ENCODE results near the gene INPP5K. TPM values are rescaled to one million over a fixed set of nuclear protein-coding genes. Genes with fewer than 3 reads are reported as not detected.

INPP5K gene
- total and polyA plus RNA-seq, 12 donors, result 26.8 to 45.5 (median 34.8) TPM

GRCh38 chr17:1488826-1489270, 27.6 kb downstream of the INPP5K start:
- DNase-seq, result no peak
- WGBS, 2 donors, result 38 to 51% methylated on average over 7 of the region's 7 CpGs
- intact Hi-C loops (cut with DNase I), result loop anchor here in 2 of 10 donors (2.0 to 10.0 kb wide), 2 partner anchors 32 to 124 kb away; partner anchors contain the start of gene CRK (in 1 of the 2)

GRCh38 chr17:1487939-1488825, 28.2 kb downstream of the INPP5K start:
- Histone ChIP-seq H3K4me3 (peak overlapping the region; percentile 29 to 78 (median 72)), H3K27ac (peak overlapping the region; percentile 90 to 100 (median 98)), H3K27me3 (peaks cover 0 to 48% (median 0%) of the 10 kb centered on the region in 7 donors), H3K9me3 (no peaks in the 10 kb centered on the region), H3K36me3 (peaks cover 0 to 11% (median 7%) of the 10 kb centered on the region in 9 donors), H3K4me1 (peaks cover 24 to 85% (median 73%) of the 10 kb centered on the region in 9 donors)
- intact Hi-C loops (cut with DNase I), result loop anchor here in 3 of 10 donors (2.0 to 10.0 kb wide), 3 partner anchors 29 to 123 kb away; partner anchors contain the start of genes CRK (in 1 of the 3) and INPP5K (in 1 of the 3)
- WGBS, 2 donors, result 1% methylated on average over 66 to 72 of the region's 72 CpGs
- TF ChIP-seq CTCF (IDR thresholded peaks at IDR 0.05), result peak in 3 of 9 donors; percentile 8 to 18 (median 14)
- peak; percentile 91 for DNase-seq
- ATAC-seq, result peak; percentile 59 to 75 (median 67)

More at GRCh38 chr17:1488826-1489270, 27.6 kb downstream of the INPP5K start:
- Histone ChIP-seq H3K9me3 (no peaks in the 10 kb centered on the region), H3K27me3 (peaks cover 0 to 48% (median 0%) of the 10 kb centered on the region in 7 donors), H3K4me3 (peak overlapping the region; percentile 29 to 78 (median 72)), H3K4me1 (peaks cover 26 to 85% (median 80%) of the 10 kb centered on the region in 9 donors), H3K27ac (peak overlapping the region; percentile 90 to 100 (median 98)), H3K36me3 (peaks cover 0 to 4% (median 0%) of the 10 kb centered on the region in 9 donors)
- no peak for ATAC-seq
- no peak for TF ChIP-seq CTCF (IDR thresholded peaks at IDR 0.05)

- 32 to 40% methylated on average over 72 to 74 of the region's 74 CpGs for WGBS, 2 donors
- TF ChIP-seq CTCF (IDR thresholded peaks at IDR 0.05), result no peak
- intact Hi-C loops (cut with DNase I), result loop anchor here in 2 of 10 donors (2.0 to 10.0 kb wide), 2 partner anchors 30 to 122 kb away; partner anchors contain the start of gene INPP5K (in 1 of the 2)
- ATAC-seq (peak in 7 of 8 donors; percentile 2 to 15 (median 4)), DNase-seq (peak; percentile 73 to 77)
- Histone ChIP-seq H3K4me3 (peak overlapping the region; percentile 10 to 78 (median 72)), H3K36me3 (peaks cover 0 to 21% (median 14%) of the 10 kb centered on the region in 9 donors), H3K4me1 (peaks cover 21 to 81% (median 62%) of the 10 kb centered on the region in 9 donors), H3K27me3 (peaks cover 0 to 41% (median 0%) of the 10 kb centered on the region in 7 donors), H3K27ac (peak overlapping the region; percentile 90 to 100 (median 98)), H3K9me3 (no peaks in the 10 kb centered on the region)
Observed at GRCh38 chr17:1486802-1487695, 29.4 kb downstream of the INPP5K start.
